ENCODE results near the gene NDUFS2. TPM values are rescaled to one million over a fixed set of nuclear protein-coding genes. Genes with fewer than 3 reads are reported as not detected.
"Not testable (repeated sequence)": the region's sequence is repeated elsewhere in the genome, so short reads cannot be mapped to it uniquely, and the experiment has no call there.

The NDUFS2 gene
- total RNA-seq, 1 experiment from 2014 or later, result 197 TPM

DNA sequence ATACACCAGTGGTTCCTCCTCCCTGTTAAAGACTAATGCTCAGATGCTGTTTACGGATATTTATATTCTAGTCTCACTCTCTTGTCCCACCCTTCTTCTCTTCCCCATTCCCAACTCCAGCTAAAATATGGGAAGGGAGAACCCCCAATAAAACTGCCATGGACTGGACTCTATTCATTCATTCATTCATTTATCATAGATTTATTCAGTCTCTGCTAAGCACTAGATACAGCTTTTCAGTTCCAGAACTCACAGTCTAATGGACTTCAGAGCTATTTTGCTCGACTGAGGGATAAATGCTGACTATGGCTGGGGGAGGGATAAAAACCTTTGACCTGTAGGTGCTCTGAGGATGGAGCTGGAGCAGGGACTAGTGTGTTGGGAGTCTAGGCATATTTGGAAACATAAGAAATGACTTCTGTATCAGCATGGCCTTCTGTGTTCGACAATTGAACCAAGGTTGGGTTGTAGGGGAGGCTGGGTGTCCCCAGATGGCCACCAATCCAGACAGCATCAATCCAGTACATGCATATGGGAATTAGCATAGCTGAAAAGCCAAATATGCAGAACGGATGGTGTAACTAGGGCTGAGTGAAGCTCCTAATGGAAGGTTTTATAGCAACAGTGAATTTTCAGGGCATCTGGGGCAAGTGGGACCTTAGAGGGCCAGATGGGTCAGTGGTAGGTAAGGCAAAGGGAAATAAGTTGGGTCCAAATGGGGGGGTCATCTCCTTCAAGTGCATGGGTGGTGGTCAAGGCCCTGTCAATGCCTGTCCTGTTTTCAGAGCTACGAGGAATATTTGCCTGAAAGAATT lies 17.1 kb downstream of the NDUFS2 start:
- no peak for DNase-seq (ENCODE audit: low spot score)

DNA sequence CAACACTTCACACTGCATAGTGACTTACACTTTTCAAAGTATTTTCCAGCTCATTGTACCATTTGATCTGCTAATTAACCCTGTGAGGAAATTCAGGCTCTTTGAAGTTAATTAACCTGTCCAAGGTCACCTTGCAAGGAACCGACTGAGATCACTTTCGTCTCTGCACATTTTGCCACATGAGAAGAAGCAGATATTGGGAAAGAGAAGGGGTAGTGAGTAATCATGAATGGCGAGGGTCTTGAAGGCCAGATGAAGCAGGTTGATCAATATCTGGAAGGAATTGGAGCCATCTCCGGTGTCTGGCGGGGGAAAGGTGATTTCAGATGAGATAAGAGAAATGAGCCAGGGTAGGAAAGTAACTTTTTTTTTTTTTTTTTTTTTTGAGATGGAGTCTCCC lies 17.8 kb downstream of the NDUFS2 start:
- DNase-seq (ENCODE audit: low spot score), result no peak

DNA sequence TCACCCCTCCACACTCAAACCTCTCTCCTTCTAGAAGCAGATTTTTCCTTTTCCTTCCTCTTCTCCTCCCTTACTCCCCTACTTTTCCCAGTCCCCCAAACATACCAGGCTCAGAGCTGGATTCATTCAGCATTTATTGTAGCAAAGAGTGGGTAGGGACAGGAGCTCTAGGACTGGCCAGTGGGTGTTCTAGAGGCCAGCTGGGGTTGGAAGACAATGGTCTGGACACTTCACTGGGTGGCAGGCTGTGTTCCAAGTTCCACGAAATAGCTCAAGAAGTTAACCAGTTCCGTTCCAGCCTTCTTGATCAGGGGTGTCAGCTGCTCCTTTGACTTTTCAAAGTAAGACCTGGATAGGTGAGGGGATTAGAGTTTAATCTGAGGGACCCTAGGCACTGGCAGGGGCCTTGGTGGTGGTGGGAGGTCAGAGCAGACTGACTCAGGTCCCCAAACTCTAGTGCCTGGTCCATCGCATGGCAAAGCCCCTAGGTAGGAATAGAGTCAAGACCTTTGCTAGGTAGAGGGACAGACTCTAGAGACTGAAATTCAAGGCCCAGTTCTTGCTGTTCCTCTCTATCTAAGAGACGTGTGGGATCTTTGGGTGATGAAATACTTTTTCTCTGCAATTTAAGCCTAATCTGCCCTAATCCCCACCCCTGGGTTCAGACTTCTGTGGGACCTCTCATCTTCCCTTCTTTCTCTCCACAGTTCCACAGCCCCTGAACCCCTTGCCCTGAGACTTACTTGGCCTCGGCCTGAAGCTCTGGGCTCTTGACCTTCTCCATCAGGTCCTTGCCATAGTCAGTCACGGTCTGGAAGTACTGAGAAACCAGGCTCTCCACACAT lies 20.2 kb downstream of the NDUFS2 start:
- no peak for DNase-seq (ENCODE audit: low spot score)

DNA sequence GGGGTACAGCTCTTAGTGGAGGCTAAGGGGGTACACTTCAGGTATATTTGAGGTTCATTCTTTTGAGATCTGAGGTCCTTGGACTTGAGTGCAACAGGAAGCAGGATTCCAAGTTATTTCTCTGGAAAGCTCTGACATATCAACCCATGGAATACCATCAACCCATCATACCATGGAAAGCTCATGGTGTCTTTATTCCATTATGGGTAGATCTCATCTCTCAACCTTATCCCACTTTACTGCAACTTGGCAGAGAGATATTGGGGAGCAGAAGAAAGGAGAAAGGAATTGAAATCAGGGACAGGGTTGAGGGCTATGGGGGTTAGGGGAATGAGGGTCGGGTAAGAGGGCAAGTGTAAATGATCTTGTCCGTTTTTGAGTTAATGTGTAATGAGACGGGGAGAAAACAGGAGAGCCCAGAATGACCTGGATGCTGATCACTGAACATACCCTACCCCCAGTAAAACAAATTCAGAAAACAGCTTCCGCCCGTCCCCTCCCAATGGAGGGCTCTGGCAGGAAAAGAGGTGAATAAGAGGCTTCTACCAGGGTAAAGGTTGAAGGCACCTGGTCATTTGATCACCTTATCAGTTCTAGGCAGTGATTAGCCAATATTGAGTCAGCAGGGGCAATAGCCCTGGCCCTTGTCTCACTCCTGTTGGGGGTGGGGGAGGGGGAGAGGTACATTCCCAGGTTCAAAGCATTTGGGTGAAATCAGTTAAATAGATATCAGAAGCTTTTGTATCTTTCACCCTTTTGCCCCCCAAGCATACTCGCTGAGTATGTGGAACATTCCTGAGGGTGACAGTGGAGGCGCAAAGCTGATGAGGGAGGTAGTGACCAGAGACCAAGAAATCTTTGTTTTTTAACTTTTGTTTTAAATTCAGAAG lies 21.9 kb downstream of the NDUFS2 start:
- DNase-seq (ENCODE audit: low spot score), result no peak

DNA sequence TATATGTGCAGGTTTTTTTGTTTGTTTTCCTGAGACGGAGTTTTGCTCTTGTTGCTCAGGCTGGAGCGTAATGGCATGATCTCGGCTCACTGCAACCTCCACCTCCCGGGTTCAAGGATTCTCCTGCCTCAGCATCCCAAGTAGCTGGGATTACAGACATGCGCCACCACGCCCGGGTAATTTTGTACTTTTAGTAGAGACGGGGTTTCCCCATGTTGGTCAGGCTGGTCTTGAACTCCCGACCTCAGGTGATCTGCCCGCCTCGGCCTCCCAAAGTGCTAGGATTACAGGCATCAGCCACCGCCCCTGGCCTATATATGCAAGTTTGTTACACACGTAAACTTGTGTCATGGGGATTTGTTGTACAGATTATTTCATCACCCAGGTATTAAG lies 22.5 kb downstream of the NDUFS2 start:
- DNase-seq (ENCODE audit: low spot score), result not testable (repeated sequence)

DNA sequence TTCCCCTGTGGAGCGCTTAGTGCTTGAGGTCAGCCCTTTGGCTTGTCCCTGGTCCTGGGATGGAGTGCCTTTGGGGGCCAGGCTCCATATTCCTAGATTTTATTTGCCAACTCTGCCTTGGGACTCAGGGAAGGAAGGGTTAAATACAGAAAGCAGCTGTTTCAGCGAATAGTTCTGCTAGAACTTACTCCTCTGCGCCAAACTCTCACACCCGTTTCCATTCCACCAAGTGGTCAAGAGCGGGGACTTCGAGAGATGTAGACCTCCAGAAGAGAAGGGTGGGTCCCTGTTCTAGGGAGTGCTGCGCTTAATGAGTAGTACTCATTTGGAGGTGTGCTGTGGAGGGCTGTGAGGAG lies 23.0 kb downstream of the NDUFS2 start:
- no peak for DNase-seq (ENCODE audit: low spot score)

DNA sequence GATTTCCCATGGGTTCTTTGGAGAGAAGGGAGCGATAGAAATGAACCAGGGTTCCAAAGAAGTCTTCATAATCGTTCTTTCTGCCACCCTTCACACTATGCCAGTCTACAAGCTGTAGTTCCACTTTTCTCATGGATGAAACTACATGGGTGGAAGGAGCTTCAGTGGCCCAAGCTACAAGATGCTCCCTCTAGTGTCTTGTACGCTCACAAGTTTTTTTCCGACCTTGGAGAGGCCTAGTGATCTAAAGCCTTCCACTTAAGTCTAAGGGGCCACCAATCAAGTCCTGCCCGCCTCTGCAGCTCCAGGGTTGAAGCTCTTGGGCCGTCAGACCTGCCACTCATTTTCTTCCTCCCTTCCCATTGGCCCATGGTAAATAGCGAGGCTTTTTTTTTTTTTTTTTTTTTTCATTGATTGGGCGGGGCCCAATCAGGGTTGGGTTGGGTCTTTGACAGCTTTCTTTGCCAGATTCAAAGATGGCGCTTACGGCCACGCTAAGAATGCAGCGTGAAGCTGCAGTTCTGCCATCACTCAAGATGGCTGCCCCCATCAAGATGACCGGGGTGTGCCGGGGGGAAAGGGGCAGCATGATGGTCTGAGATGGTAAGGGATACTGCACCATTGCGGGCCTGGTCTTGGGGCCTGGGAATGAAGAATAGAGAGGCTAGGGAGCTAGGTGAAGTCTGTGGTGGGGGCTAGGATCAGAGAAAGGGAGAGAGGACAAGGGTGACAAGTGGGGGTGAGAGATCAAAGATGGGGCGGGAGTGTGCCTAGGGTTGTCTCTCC lies 23.6 kb downstream of the NDUFS2 start, which contains the start of gene TOMM40L:
TSS of gene TOMM40L (plus strand) at position 527 of the 786 bp plus-strand sequence. CDS start 430 bp downstream, outside the sequence.
- peak; percentile 100 for DNase-seq (ENCODE audit: low spot score)

DNA sequence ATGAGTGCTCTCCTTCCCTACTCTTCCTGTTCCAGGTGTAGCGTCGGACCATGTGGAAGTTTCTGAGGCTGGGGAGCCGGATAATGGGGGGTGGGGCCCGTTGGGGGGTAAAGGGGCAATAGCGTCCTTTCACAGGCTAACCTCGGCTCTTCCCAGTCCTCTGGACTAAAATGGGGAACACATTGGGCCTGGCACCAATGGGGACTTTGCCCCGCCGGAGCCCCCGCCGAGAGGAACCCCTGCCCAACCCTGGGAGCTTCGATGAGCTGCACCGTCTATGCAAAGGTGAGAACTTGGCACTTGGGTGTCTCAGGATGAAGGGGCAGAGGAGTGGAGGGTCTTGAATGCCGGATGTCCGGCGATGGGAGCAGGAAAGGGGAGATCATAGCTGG lies 24.1 kb downstream of the NDUFS2 start:
- no peak for DNase-seq (ENCODE audit: low spot score)

DNA sequence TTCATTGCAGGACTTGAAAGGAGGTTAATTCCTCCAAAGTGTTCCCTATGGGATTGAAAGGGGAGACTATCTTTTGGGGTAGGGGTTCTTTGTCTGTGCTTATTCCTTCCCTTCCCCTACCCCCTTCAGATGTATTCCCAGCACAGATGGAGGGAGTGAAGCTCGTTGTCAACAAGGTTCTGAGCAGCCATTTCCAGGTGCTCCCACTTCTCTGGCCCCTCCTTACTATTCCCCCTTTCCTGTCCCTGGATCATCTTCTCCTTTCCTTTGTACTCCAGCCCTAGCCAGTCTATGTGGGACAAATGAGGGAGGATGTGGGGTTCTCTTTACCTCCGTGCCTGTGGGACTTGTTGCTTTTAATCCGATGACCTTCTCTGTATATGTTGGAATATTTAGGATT lies 24.6 kb downstream of the NDUFS2 start:
- DNase-seq (ENCODE audit: low spot score), result no peak

DNA sequence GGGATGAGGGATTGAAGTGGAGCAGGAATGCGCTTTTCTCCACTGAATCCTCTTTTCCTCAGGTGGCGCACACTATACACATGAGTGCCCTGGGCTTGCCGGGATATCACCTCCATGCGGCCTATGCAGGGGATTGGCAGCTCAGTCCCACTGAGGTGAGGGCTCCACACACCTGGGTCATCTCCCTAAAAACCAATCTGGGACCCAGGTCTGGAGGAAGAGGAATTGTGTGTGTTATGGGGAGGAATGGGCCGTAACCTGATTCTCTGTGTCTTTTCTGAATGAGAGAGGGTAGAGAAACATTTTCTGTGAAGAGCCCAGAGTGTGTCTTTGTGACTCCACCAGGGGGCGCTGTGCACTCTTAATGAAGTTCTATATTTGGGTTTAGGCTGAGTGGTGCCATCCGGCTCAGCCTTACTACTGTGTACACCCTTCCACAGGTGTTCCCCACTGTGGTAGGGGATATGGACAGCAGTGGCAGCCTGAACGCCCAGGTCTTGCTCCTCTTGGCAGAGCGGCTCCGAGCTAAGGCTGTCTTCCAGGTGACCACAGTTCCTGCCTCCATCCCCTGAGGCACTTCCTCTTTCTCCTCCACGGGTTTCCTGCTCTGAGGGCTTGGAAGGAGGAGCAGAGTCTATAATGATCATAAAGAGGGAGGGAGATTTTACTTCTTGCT lies 25.2 kb downstream of the NDUFS2 start:
- peak; percentile 79 for DNase-seq (ENCODE audit: low spot score)

DNA sequence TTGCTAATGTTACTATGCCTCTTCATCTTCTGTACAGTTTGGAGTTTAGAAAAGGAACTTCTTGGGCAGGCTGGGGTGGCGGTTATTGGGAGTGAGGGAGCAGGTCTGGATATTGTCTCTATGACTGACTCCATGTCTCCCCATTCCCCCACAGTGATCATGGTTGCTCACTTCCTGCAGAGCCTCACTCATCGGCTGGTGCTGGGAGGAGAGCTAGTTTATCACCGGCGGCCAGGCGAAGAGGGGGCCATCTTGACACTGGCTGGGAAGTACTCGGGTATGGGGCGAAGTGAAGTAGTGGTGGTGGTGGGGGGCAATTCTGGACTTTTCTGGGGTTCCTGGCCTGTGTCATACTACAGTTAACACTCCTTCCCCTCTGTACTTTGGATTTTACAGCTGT lies 25.9 kb downstream of the NDUFS2 start:
- no peak for DNase-seq (ENCODE audit: low spot score)

DNA sequence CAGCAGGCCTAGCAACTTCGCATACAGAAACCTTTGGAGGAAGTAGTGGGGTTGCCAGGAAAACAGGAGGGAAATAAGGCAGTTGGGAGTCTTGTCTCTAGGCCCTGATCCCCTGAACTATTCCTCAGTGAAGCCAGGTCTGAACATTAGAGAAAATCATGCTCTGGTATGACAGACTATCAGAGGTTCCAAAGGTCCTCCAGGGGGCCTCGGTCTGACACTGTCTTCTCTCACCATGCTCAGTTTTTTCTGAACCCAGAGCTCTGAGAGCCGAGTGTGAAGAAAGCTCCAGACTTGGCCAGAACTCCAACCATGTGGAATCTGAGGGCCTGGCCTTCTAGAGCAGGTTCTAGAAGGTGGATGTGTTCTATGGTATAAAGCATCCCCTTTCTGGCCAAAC lies 27.7 kb downstream of the NDUFS2 start:
- DNase-seq (ENCODE audit: low spot score), result no peak

DNA sequence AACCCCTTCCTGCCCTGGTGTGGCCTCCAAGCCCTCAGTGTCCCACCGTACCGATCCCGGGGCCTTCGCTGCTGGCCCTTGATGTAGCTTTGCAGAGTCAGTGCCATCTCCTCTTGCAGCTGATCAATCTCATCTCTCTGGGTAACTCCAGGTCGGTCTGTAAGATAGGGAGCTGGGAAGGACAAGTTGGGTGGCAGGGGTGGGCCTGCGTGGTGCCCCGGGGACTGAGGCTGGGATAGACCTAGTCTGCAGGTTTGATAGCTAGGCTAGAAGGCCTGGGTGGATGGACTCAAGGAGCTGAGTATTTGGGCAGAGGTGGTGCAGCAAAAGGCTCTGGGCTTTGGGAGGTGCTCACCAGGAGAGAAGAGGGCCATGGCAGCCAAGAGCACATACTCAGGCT lies 28.6 kb downstream of the NDUFS2 start:
- no peak for DNase-seq (ENCODE audit: low spot score)

DNA sequence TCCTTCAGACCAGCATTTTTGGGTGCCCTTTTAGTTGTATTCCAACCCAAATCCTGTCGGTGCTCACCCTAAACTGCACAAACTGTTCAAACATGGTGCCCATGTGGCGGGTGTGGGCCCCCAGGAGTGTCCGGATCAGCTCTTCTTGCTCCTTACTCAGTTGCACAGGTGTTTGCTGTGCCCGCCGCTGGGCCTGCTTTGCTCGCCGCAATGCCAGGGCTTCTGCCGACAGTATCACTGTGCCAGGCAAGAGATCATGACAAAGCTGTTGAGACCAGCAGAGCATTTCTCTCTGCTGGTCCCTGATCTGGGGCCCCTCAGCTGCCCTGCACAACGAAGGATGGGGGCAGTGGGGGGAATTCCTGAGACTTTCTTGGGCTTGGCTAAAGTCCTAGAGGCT lies 30.9 kb downstream of the NDUFS2 start:
- DNase-seq (ENCODE audit: low spot score), result no peak

DNA sequence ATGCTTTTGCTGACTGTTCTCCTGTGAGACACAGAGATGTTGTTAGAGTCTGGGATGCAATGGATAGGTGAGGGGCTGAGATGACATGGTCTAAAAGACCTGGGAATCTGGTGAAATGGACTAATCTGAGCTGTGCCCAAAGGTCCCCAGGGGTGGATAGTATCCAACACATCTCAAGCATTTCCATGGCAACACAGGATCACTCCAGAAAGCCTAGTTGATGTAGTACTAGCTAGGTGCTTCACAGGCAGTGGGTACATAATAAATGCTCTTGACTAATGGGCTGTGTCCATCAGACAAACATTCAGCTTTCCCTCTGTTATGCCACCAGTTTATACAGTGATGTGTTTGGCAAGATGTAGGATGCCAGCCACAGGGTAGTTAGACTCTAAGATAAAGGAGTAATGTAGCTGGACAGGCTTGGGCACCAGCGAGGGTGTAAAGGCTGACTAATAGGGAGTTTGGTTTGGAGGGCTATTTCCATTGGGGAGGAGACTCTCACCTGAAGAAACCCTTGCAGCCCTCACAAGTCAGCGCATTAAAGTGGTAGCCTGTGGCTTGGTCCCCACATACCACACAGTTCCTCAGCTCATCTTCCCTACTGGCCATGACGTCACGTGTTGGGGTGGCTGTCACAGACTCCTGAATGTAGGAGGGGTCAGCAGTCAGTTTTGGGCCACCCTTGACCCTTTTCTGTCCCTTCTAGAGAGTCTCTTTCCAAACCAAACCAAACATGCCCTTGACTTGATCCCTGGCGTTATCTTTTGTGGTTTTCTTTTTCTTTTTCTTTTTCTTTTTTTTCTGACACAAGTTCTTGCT lies 34.0 kb downstream of the NDUFS2 start:
- DNase-seq (ENCODE audit: low spot score), result no peak

DNA sequence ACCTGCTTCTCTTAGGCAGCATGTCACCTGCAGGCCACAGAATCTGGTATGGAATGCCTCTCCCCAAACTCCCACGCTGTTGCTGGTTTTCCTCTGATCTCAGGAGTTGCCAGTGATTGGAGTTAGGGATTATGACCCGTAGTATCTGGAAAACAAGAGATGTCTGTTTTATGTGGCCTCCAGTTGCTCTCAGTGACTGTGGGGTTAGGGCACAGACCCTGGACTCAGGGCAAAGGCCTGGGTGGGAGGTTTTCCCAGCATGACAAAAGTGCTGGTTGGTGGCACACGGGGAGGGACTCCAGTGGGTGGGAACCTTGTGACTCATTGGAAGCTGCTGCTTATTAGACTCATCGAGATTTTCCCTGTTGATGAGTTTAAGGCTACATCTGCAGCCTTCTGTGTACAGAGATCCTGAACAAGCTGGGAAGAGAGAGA lies 35.9 kb downstream of the NDUFS2 start, which contains the start of gene NR1I3:
TSS of gene NR1I3 (minus strand) at position 165 of the 435 bp plus-strand sequence. CDS start 1,638 bp downstream, outside the sequence.
- peak; percentile 27 for DNase-seq (ENCODE audit: low spot score)

DNA sequence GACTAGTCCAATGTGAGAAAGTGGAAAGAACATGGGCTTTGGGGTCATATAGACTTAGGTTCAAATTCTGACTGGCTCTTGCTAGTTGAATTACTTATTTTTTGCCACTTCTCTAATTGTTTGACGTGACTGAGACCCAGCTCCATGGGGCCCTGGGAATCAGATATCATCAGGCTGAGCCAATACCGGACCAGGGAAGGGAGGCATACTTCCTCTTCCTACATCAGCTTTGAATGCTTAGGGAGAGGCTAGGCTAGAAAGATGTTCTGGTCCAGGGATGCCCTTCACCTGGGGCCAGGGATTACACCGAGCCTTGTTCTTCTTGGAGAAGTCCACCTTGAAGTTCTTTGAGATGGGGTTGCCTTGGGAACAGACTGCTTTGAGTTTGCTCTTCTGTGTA lies 39.5 kb downstream of the NDUFS2 start:
- no peak for DNase-seq (ENCODE audit: low spot score)

DNA sequence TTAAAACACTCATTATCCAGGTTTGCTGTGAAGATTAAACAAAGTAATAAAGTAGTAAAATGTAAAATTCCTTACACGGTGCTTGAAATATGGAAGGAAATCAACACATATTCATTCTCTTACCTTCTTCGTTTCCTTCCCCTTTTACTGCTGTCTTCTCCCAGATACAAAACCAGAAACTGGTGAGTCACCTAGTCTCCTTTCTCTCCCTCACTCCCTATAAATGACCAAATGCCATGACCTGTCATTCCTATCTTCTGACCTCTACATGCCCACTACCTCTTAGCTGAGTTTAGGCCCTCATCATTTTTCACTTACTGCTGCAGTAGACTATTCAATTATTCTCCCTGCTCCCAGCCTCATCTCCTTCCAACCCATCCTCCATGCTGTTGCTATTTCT lies 40.1 kb downstream of the NDUFS2 start:
- peak; percentile 39 for DNase-seq (ENCODE audit: low spot score)

DNA sequence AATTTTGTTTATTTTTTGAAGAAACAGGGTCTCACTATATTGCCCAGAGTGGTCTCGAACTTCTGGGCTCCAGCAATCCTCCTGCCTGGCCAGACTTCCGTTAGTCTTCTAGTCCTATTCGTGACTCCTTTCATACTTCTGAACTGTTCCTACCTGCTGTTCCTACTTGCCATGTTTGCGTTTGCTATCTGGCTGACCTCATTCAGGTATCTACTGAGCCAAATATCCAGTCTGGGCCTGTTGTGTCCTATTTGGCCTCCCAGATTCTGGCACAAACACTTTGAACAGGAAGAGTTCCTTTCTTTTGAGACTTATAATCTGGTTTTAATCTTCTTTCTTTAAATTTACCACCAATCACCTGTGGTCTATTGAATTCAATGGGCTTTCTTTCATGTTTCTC lies 42.7 kb downstream of the NDUFS2 start:
- no peak for DNase-seq (ENCODE audit: low spot score)

Data from A172 (cell line).